Peyer's patch (tissue), 4 donors: ENCODE data around the gene IGF1R. TPM values are rescaled to one million over a fixed set of nuclear protein-coding genes. Genes with fewer than 3 reads are reported as not detected.

Experiments used
- DNase-seq, 3 donors: peaks; one replicate each; pipeline ENCODE4 v3.0.0-alpha.2; 2017 to 2019
- H3K27ac ChIP-seq, 4 donors: fragments of 200-600 bp; sonication (generic); one replicate each; pipeline ENCODE4 v1.5.1; 2016 to 2019
- H3K27me3 ChIP-seq, 2 donors: fragments of 200-600 bp; sonication (generic); one replicate each; pipeline ENCODE4 v1.5.1; 2019
- H3K36me3 ChIP-seq, 3 donors: fragments of 200-600 bp; sonication (generic); one replicate each; pipeline ENCODE4 v1.5.1; 2016 to 2019
- H3K4me1 ChIP-seq, 4 donors: fragments of 200-600 bp; sonication (generic); one replicate each; pipeline ENCODE4 v1.5.1; 2016 to 2019
- H3K4me3 ChIP-seq, 4 donors: fragments of 200-600 bp; sonication (generic); 1 replicate in 3 of 4; 2 replicates in 1 of 4; pipeline ENCODE4 v1.5.1; 2016 to 2019; ENCODE audit warnings: mild to moderate bottlenecking in 1 of 4
- H3K9me3 ChIP-seq, 4 donors: fragments of 200-600 bp; sonication (generic); one replicate each; pipeline ENCODE4 v1.5.1; 2016 to 2019; ENCODE audit warnings: mild to moderate bottlenecking in 1 of 4
- POLR2A ChIP-seq, 2 donors: fragments of 450-650 bp; IDR thresholded peaks; one replicate each; pipeline ENCODE4 v1.5.1; 2017; ENCODE audit warnings: antibody characterized with exemption in 2 of 2, mild to moderate bottlenecking in 2 of 2, moderate library complexity in 2 of 2
- total RNA-seq, 4 donors: library from RNA; depleted of rRNA; stranded (reverse); fragments of >200 nt; gene quantifications; one replicate each; pipeline ENCODE4 v1.1.0, GENCODE V29; 2016
- TF ChIP-seq, protein P1 (sequence below), 6 experiments: fragments of 450-650 bp in 4 of 6; fragments of 200-600 bp in 2 of 6; sonication (generic) in 1 of 6; IDR thresholded peaks; one replicate each; pipeline ENCODE4 v1.5.1; 2017 to 2019; ENCODE audit warnings: antibody characterized with exemption in 6 of 6, mild to moderate bottlenecking in 3 of 6, moderate library complexity in 1 of 6

Gene IGF1R
- total RNA-seq, 4 donors from 2014 or later = 29.6 to 176 (median 88.1) TPM

- peaks cover 0 to 29% (median 0%) of the 10 kb centered on the region in 4 donors for H3K4me1 ChIP-seq
- peak overlapping the region in 1 of 4 donors; percentile 54 for H3K27ac ChIP-seq
- no peaks in the 10 kb centered on the region for H3K9me3 ChIP-seq
- no peak overlapping the region for H3K4me3 ChIP-seq
- TF ChIP-seq POLR2A (IDR thresholded peaks at IDR 0.05) = no peak
- TF ChIP-seq, protein P1, sequence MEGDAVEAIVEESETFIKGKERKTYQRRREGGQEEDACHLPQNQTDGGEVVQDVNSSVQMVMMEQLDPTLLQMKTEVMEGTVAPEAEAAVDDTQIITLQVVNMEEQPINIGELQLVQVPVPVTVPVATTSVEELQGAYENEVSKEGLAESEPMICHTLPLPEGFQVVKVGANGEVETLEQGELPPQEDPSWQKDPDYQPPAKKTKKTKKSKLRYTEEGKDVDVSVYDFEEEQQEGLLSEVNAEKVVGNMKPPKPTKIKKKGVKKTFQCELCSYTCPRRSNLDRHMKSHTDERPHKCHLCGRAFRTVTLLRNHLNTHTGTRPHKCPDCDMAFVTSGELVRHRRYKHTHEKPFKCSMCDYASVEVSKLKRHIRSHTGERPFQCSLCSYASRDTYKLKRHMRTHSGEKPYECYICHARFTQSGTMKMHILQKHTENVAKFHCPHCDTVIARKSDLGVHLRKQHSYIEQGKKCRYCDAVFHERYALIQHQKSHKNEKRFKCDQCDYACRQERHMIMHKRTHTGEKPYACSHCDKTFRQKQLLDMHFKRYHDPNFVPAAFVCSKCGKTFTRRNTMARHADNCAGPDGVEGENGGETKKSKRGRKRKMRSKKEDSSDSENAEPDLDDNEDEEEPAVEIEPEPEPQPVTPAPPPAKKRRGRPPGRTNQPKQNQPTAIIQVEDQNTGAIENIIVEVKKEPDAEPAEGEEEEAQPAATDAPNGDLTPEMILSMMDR (IDR thresholded peaks at IDR 0.05) = no peak
- no peak for DNase-seq
- no peaks in the 10 kb centered on the region for H3K36me3 ChIP-seq
- no peaks in the 10 kb centered on the region for H3K27me3 ChIP-seq
These were observed 228.4 kb downstream of the IGF1R start for GRCh38 chr15:98876451-98877369.

DNA sequence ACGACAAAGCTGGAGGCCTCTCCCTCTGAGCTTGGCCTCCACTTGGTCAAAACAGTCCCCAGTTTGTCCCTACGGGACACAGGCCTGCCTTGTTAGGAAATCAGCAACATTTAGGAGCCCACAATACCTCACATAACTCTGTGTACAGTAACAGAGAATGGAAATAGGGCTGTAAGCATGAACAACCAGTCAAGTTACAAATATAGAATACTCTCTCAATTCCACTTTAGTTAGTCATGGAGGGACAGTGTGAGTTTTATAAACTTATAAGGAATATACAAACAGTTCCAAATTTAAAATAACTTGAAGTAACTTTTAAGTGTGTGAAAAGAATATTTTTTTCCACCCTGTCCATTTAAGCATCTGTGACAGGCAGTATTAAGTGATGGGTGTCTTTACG lies 229.8 kb downstream of the IGF1R start:
- Histone ChIP-seq H3K4me1 (peaks cover 0 to 28% (median 0%) of the 10 kb centered on the region in 4 donors), H3K4me3 (no peak overlapping the region), H3K36me3 (no peaks in the 10 kb centered on the region), H3K9me3 (no peaks in the 10 kb centered on the region), H3K27me3 (no peaks in the 10 kb centered on the region), H3K27ac (peak overlapping the region in 1 of 4 donors; percentile 54)
- DNase-seq = no peak
- no peak for TF ChIP-seq POLR2A (IDR thresholded peaks at IDR 0.05)
- TF ChIP-seq, protein P1 (IDR thresholded peaks at IDR 0.05) = no peak

- Histone ChIP-seq H3K9me3 (no peaks in the 10 kb centered on the region), H3K4me3 (no peak overlapping the region), H3K27ac (peak overlapping the region in 1 of 4 donors; percentile 52), H3K4me1 (peaks cover 0 to 22% (median 0%) of the 10 kb centered on the region in 4 donors), H3K36me3 (no peaks in the 10 kb centered on the region), H3K27me3 (no peaks in the 10 kb centered on the region)
- DNase-seq = no peak
- TF ChIP-seq, protein P1 (IDR thresholded peaks at IDR 0.05) = no peak
- no peak for TF ChIP-seq POLR2A (IDR thresholded peaks at IDR 0.05)
These were observed 230.5 kb downstream of the IGF1R start for GRCh38 chr15:98878862-98879261.

DNA sequence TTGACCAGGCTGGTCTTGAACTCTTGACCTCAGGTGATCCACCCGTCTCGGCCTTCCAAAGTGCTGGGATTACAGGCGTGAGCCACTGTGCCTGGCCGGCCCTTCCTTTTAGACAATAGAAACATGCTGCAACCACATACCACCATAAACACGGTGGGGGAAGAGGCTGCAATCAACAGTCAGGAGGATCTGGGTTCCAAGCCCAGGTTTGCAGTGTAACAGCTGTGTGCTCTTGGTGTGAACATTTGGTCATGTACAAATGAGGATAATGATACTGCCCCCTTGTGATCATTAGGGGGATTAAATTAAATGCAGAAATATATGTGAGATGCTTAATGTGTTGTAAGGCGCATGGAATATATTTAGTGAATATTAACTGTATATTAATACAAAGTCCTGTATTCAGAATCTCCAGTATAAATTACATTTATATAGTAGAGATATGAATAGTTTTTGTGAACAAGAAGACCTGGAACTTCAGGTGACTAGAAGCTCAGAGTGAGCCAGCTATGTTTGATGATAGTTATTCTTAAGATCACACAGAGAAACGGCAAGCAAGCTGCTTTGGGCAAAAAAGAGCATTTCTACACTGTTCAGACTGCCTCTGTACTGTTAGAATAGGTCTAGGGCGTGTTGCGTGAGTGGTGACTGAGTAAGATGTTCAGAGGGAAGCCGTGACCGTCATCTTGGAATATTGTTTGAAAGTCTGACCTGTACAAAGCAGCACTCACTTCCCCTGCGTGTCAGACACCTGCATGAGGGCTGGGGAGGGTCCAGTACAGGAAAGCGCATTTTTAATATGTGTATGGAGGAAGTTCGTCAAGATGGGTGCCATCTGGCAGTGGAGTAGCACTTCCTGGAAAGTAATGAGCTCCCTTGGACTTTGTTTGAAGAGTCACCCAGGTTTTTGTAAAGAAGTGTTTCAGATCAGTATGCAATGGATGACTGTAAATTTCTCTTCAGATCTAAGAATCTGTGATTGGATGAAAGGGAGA lies 233.5 kb downstream of the IGF1R start:
- H3K36me3 ChIP-seq = no peaks in the 10 kb centered on the region
- H3K9me3 ChIP-seq = no peaks in the 10 kb centered on the region
- no peak overlapping the region for H3K4me3 ChIP-seq
- no peak for TF ChIP-seq POLR2A (IDR thresholded peaks at IDR 0.05)
- TF ChIP-seq, protein P1 (IDR thresholded peaks at IDR 0.05) = peak; percentile 35 to 70 (median 60)
- DNase-seq = no peak
- no peak overlapping the region for H3K27ac ChIP-seq
- peaks cover 0 to 5% (median 0%) of the 10 kb centered on the region in 4 donors for H3K4me1 ChIP-seq
- no peaks in the 10 kb centered on the region for H3K27me3 ChIP-seq

DNA sequence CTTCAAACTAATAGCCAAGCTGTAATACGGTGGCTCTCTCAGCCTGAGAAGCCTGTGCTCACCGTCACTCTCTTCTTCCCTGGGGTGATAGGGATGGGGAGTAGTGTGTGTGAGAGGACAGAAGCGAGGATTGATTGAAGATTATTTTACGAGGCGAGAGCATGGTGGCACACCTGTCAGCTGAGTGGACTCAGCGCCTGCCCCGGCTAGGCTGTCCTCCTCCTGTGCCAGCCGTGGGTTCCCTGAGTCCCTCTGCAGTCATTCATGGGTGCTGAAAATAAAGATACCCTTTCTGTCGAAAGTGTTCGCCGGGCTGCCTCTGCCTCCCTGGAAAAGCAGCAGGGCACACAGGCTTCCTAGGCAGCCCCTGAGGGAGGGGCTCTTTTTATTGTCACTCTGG lies 235.1 kb downstream of the IGF1R start:
- DNase-seq = no peak
- no peak for TF ChIP-seq POLR2A (IDR thresholded peaks at IDR 0.05)
- TF ChIP-seq, protein P1 (IDR thresholded peaks at IDR 0.05) = no peak
- Histone ChIP-seq H3K4me1 (peaks cover 0 to 5% (median 0%) of the 10 kb centered on the region in 4 donors), H3K4me3 (no peak overlapping the region), H3K27me3 (no peaks in the 10 kb centered on the region), H3K36me3 (no peaks in the 10 kb centered on the region), H3K9me3 (no peaks in the 10 kb centered on the region), H3K27ac (no peak overlapping the region)
